AML-193 (cell line): ENCODE data around the gene CLCN5.
"Not testable (repeated sequence)": the region's sequence is repeated elsewhere in the genome, so short reads cannot be mapped to it uniquely, and the experiment has no call there.

Source experiments
- DNase-seq, 2 experiments: peaks; one replicate each; lab custom pipeline; 2025; lab: John Stamatoyannopoulos, UW

CLCN5 gene

GRCh38 chrX:49995795-49996455 is 73.5 kb downstream of the CLCN5 start:
- DNase-seq = no peak

- no peak for DNase-seq
Observed at GRCh38 chrX:49996474-49996873, 74.1 kb downstream of the CLCN5 start.

- no peak for DNase-seq
Observed at GRCh38 chrX:49999087-49999486, 76.7 kb downstream of the CLCN5 start.

GRCh38 chrX:50000937-50001542 is 78.6 kb downstream of the CLCN5 start:
- no peak for DNase-seq

GRCh38 chrX:50002067-50002714 is 79.8 kb downstream of the CLCN5 start:
- peak; percentile 8 to 39 for DNase-seq

GRCh38 chrX:50003467-50003866 is 81.1 kb downstream of the CLCN5 start:
- no peak for DNase-seq

- no peak for DNase-seq
Observed at GRCh38 chrX:50003927-50004326, 81.5 kb downstream of the CLCN5 start.

GRCh38 chrX:50025591-50025990 is 103.2 kb downstream of the CLCN5 start:
- not testable (repeated sequence) for DNase-seq

GRCh38 chrX:50035126-50035525 is 112.7 kb downstream of the CLCN5 start:
- DNase-seq = no peak

- DNase-seq = no peak
Observed at GRCh38 chrX:50036426-50036825, 114.0 kb downstream of the CLCN5 start.

- DNase-seq = no peak
Observed at GRCh38 chrX:50045823-50046222, 123.4 kb downstream of the CLCN5 start.

- no peak for DNase-seq
Observed at GRCh38 chrX:50049228-50049627, 126.8 kb downstream of the CLCN5 start.

GRCh38 chrX:50054147-50054546 is 131.8 kb downstream of the CLCN5 start:
- no peak for DNase-seq

GRCh38 chrX:50066318-50066937 is 144.0 kb downstream of the CLCN5 start:
- no peak for DNase-seq

- no peak for DNase-seq
Observed at GRCh38 chrX:50067435-50068284, 145.3 kb downstream of the CLCN5 start.

- DNase-seq = no peak
Observed at GRCh38 chrX:50068285-50068563, 145.8 kb downstream of the CLCN5 start.

GRCh38 chrX:50068893-50069292 is 146.5 kb downstream of the CLCN5 start:
- DNase-seq = no peak

- DNase-seq = no peak
Observed at GRCh38 chrX:50071494-50071893, 149.1 kb downstream of the CLCN5 start.

- no peak for DNase-seq
Observed at GRCh38 chrX:50072110-50072509, 149.7 kb downstream of the CLCN5 start.

GRCh38 chrX:50073601-50074000 is 151.2 kb downstream of the CLCN5 start:
- no peak for DNase-seq

GRCh38 chrX:50075630-50076339 is 153.4 kb downstream of the CLCN5 start:
- DNase-seq = peak; percentile 21 to 37
